Measurements from ENCODE around the gene WAC.
"Not testable (repeated sequence)": the region's sequence is repeated elsewhere in the genome, so short reads cannot be mapped to it uniquely, and the experiment has no call there.

Gene WAC

GRCh38 chr10:28644647-28645046 lies 111.7 kb downstream of the WAC start:
- no peak overlapping the region for H3K4me3 ChIP-seq (ENCODE audit: low read depth, low read length)
- no peak for DNase-seq (ENCODE audit: low read depth, low spot score)
- in situ Hi-C loops (cut with HindIII; ENCODE audit: low sequenced_read_pairs): no loop called here
- TF ChIP-seq CTCF (IDR thresholded peaks at IDR 0.05; ENCODE audit: low read depth, low read length): no peak

DNA sequence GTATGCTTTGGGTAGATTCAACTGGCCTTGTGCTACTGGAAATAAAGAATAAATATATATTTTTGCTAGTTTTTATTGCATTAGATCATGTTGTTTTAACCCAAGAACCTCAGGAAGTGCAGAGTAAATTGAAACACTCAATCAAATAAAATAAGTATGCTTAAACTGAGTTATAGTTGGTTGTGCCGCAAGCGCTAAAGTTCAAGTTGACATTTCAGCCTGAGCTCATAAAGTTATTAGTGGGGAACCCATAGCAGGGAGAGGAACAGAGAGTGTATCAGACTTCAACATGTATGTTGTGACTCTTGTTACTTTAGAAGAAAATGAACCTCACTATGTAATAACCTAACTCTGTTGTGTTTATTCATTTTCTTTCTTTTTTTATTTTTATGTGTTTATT lies 119.2 kb downstream of the WAC start:
- in situ Hi-C loops (cut with HindIII; ENCODE audit: low sequenced_read_pairs): no loop called here
- TF ChIP-seq CTCF (IDR thresholded peaks at IDR 0.05; ENCODE audit: low read depth, low read length): no peak
- no peak overlapping the region for H3K4me3 ChIP-seq (ENCODE audit: low read depth, low read length)
- DNase-seq (ENCODE audit: low read depth, low spot score): no peak

GRCh38 chr10:28652703-28653102 lies 119.8 kb downstream of the WAC start:
- no peak for DNase-seq (ENCODE audit: low read depth, low spot score)
- H3K4me3 ChIP-seq (ENCODE audit: low read depth, low read length): no peak overlapping the region
- no peak for TF ChIP-seq CTCF (IDR thresholded peaks at IDR 0.05; ENCODE audit: low read depth, low read length)
- in situ Hi-C loops (cut with HindIII; ENCODE audit: low sequenced_read_pairs): no loop called here

DNA sequence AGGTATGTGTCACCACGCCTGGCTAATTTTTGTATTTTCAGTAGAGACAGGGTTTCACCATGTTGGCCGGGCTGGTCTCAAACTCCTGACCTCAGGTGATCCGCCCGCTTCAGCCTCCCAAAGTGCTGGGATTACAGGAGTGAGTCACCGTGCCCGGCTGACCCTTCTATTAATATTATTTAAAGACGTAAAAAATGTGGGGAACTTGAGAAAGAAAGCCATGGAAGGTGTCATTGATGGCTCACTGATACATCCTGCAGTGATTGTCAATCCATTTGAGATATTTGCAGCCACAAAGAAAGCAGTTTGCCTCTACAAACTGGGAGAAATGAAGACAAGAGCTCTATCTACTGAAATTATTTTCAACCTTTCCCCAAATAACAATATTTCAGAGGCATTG lies 125.9 kb downstream of the WAC start:
- DNase-seq (ENCODE audit: low read depth, low spot score); in situ Hi-C loops (cut with HindIII; ENCODE audit: low sequenced_read_pairs); H3K4me3 ChIP-seq (ENCODE audit: low read depth, low read length): not testable (repeated sequence)

- TF ChIP-seq CTCF (IDR thresholded peaks at IDR 0.05; ENCODE audit: low read depth, low read length): no peak
- DNase-seq (ENCODE audit: low read depth, low spot score): peak; percentile 76
- in situ Hi-C loops (cut with HindIII; ENCODE audit: low sequenced_read_pairs): no loop called here
- H3K4me3 ChIP-seq (ENCODE audit: low read depth, low read length): no peak overlapping the region
Observed at GRCh38 chr10:28661035-28661434, 128.1 kb downstream of the WAC start.

DNA sequence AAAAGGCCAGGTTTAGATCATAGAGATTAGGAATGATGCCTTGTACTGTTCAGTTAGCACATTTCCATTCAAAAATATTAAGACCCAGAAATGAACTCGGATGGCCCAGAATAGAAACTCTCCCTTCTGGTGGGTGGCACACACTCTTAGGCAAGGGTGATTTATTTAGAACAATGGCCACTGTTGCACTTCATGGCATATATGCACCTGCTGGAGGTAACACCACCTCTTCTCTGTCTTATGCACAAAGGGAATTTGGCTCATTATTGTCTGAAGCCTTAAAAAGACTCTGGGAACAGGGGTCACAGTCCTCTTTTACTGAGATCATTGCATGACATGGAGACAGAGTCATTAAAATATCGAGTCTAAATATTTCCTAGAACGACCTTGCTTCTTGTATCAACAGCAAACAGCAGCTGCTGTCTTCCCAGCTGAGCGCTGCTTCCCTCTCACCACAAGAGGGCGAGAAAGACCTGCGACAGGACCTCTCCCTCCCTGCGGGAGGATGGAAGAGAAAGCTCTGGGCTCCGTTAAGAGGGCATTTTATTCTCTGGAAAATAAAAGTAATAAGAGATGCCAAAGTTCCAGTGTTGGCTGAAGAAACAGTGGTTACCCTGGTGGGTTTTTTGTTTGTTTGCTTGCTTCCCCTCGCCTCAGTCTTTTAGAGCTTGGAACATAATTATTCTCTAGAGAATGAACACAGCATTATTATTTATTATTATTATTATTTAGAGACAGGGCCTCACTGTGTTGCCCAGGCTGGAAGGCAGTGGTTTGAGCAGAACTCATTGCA lies 130.9 kb downstream of the WAC start:
- H3K4me3 ChIP-seq (ENCODE audit: low read depth, low read length): no peak overlapping the region
- in situ Hi-C loops (cut with HindIII; ENCODE audit: low sequenced_read_pairs): no loop called here
- peak; percentile 87 for DNase-seq (ENCODE audit: low read depth, low spot score)

More for the DNA sequence above, 130.9 kb downstream of the WAC start:
- TF ChIP-seq CTCF (IDR thresholded peaks at IDR 0.05; ENCODE audit: low read depth, low read length): peak; percentile 99
